Activated CD4-positive, alpha-beta T cell treated with anti-CD3 and anti-CD28 coated beads for 48 hours (primary cell): Measurements from ENCODE around the gene EMD.
"Not testable (repeated sequence)": the region's sequence is repeated elsewhere in the genome, so short reads cannot be mapped to it uniquely, and the experiment has no call there.

Source experiments
- DNase-seq: peaks from one replicate; pipeline ENCODE4 v3.0.0-alpha.2; 2020

EMD gene

GRCh38 chrX:154378799-154379568 lies at the start of gene EMD:
Gene EMD, plus strand, starts transcription at chrX:154379295. Its CDS starts 190 bp downstream, at chrX:154379485.
- peak; percentile 96 for DNase-seq

GRCh38 chrX:154332561-154332960 lies 46.5 kb upstream of the EMD start:
- no peak for DNase-seq

- no peak for DNase-seq
Observed at GRCh38 chrX:154333116-154333515, 46.0 kb upstream of the EMD start.

- no peak for DNase-seq
Observed at GRCh38 chrX:154333837-154334271, 45.2 kb upstream of the EMD start.

- DNase-seq, result peak; percentile 60
Observed at GRCh38 chrX:154334496-154334895, 44.6 kb upstream of the EMD start.

GRCh38 chrX:154341399-154342298 lies 37.4 kb upstream of the EMD start:
- not testable (repeated sequence) for DNase-seq

- not testable (repeated sequence) for DNase-seq
Observed at GRCh38 chrX:154343063-154343462, 36.0 kb upstream of the EMD start.

- not testable (repeated sequence) for DNase-seq
Observed at GRCh38 chrX:154343620-154344019, 35.5 kb upstream of the EMD start.

GRCh38 chrX:154348114-154348531 lies 31.0 kb upstream of the EMD start:
- DNase-seq, result no peak

GRCh38 chrX:154348646-154349358 lies 30.3 kb upstream of the EMD start:
- DNase-seq, result no peak

GRCh38 chrX:154349359-154349935 lies 29.6 kb upstream of the EMD start:
- DNase-seq, result no peak

GRCh38 chrX:154349979-154350378 lies 29.1 kb upstream of the EMD start:
- DNase-seq, result no peak

- no peak for DNase-seq
Observed at GRCh38 chrX:154350429-154351182, 28.5 kb upstream of the EMD start.

- no peak for DNase-seq
Observed at GRCh38 chrX:154351183-154352011, 27.7 kb upstream of the EMD start.

GRCh38 chrX:154352012-154352401 lies 27.1 kb upstream of the EMD start:
- no peak for DNase-seq

GRCh38 chrX:154352466-154352865 lies 26.6 kb upstream of the EMD start:
- DNase-seq, result no peak

GRCh38 chrX:154353172-154353843 lies 25.8 kb upstream of the EMD start:
- DNase-seq, result no peak

- DNase-seq, result no peak
Observed at GRCh38 chrX:154354013-154354412, 25.1 kb upstream of the EMD start.

- no peak for DNase-seq
Observed at GRCh38 chrX:154354516-154354915, 24.6 kb upstream of the EMD start.

- no peak for DNase-seq
Observed at GRCh38 chrX:154355094-154355775, 23.9 kb upstream of the EMD start.
